Common myeloid progenitor, CD34-positive (primary cell): ENCODE data around the gene RNF168.
"Not testable (repeated sequence)": the region's sequence is repeated elsewhere in the genome, so short reads cannot be mapped to it uniquely, and the experiment has no call there.

Source experiments
- CTCF ChIA-PET: fragments of 350-600 bp; sonication (Branson Sonifier 250); formaldehyde crosslinking; loops from one replicate; lab custom pipeline; 2021; ENCODE audit warnings: antibody characterized with exemption; lab: Charles Lee
- POLR2A ChIA-PET: fragments of 350-600 bp; sonication (Branson Sonifier 250); formaldehyde crosslinking; loops from one replicate; lab custom pipeline; 2021; ENCODE audit warnings: antibody characterized with exemption; lab: Charles Lee
- DNase-seq, 3 donors: peaks; one replicate each; pipeline versions ENCODE4 v3.0.0 to v3.0.0-alpha.2; 2013
- H3K27ac ChIP-seq, 2 experiments: 1 replicate in 1 of 2; 2 replicates in 1 of 2; pipeline ENCODE4 v1.7.0; 2013; ENCODE audit warnings: inconsistent platforms in 2 of 2, low read length in 2 of 2, mild to moderate bottlenecking in 2 of 2, low read depth in 1 of 2, moderate library complexity in 1 of 2; ENCODE audit not compliant: severe bottlenecking in 2 of 2, insufficient read depth in 1 of 2, poor library complexity in 1 of 2
- H3K27me3 ChIP-seq, 5 experiments: replicated peaks in 2 of 5; 1 replicate in 3 of 5; 2 replicates in 2 of 5; pipeline versions ENCODE4 v1.6.1 to v1.7.0; 2013; ENCODE audit warnings: low read length in 4 of 5, mild to moderate bottlenecking in 2 of 5, moderate library complexity in 2 of 5, inconsistent platforms in 1 of 5; ENCODE audit not compliant: insufficient read depth in 5 of 5, control insufficient read depth in 4 of 5
- H3K36me3 ChIP-seq, 4 experiments: 1 replicate in 2 of 4; 2 replicates in 2 of 4; pipeline versions ENCODE4 v1.6.1 to v1.7.0; 2013; ENCODE audit warnings: low read length in 3 of 4, control low read depth in 1 of 4, mild to moderate bottlenecking in 1 of 4; ENCODE audit not compliant: control insufficient read depth in 4 of 4, insufficient read depth in 4 of 4
- H3K4me1 ChIP-seq, 4 experiments: 1 replicate in 3 of 4; 2 replicates in 1 of 4; pipeline versions ENCODE4 v1.6.1 to v1.7.1; 2013; ENCODE audit warnings: low read length in 3 of 4, mild to moderate bottlenecking in 3 of 4, control low read depth in 1 of 4, inconsistent platforms in 1 of 4, moderate library complexity in 1 of 4; ENCODE audit not compliant: control insufficient read depth in 4 of 4, insufficient read depth in 4 of 4; ENCODE audit errors: control extremely low read depth in 1 of 4
- H3K4me3 ChIP-seq, 7 experiments: 1 replicate in 4 of 7; 2 replicates in 3 of 7; pipeline versions ENCODE4 v1.5.1 to v1.7.0; 2013; ENCODE audit warnings: mild to moderate bottlenecking in 7 of 7, low read length in 6 of 7, moderate library complexity in 6 of 7, inconsistent platforms in 2 of 7, low read depth in 2 of 7, control low read depth in 1 of 7; ENCODE audit not compliant: insufficient read depth in 4 of 7, control insufficient read depth in 1 of 7; ENCODE audit errors: extremely low read depth in 1 of 7
- H3K9me3 ChIP-seq, 5 experiments: 1 replicate in 4 of 5; 2 replicates in 1 of 5; pipeline versions ENCODE4 v1.6.1 to v1.7.1; 2013; ENCODE audit warnings: low read length in 4 of 5, mild to moderate bottlenecking in 2 of 5, inconsistent platforms in 1 of 5, low read depth in 1 of 5, moderate library complexity in 1 of 5; ENCODE audit not compliant: control insufficient read depth in 4 of 5, insufficient read depth in 2 of 5; ENCODE audit errors: control extremely low read depth in 1 of 5
- WGBS: methylation state at CpG from one replicate; pipeline ENCODE4 v1.1.5; 2013; ENCODE audit not compliant: insufficient coverage; 5-methylcytosine and 5-hydroxymethylcytosine counted together

The RNF168 gene

DNA sequence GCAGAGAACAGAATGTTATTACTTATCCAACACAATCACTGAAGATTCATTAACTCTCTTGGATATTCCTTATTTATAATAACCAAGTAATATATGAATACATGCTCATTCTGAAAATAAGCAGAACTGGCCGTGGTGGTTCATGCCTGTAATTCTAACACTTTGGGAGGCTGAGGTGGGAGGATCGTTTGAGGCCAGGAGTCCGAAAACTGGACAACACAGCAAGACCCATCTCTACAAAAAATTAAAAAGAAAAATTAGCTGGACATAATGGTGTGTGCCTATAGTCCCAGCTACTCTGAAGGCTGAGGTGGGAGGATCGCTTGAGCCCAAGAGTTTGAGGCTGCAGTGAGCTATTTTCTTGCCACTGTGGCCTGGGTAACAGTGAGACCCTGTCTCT is 25.9 kb downstream of the RNF168 start:
- Histone ChIP-seq H3K36me3 (peaks cover 14 to 70% (median 35%) of the 10 kb centered on the region in 4 experiments), H3K9me3 (no peaks in the 10 kb centered on the region), H3K27me3 (no peaks in the 10 kb centered on the region), H3K27ac (no peak overlapping the region), H3K4me1 (no peaks in the 10 kb centered on the region), H3K4me3 (no peak overlapping the region)
- ChIA-PET POLR2A (interaction anchor here (1.5 kb wide), 1 partner anchor 20 kb away, joined by 3 read pairs; no protein-coding TSS in a partner anchor), CTCF (interaction anchor here (1.1 to 2.2 kb wide), 2 partner anchors 9 to 14 kb away, joined by 3 to 9 read pairs; no protein-coding TSS in a partner anchor)
- DNase-seq, result no peak
- 100% methylated on average over 1 of the region's 4 CpGs for WGBS

DNA sequence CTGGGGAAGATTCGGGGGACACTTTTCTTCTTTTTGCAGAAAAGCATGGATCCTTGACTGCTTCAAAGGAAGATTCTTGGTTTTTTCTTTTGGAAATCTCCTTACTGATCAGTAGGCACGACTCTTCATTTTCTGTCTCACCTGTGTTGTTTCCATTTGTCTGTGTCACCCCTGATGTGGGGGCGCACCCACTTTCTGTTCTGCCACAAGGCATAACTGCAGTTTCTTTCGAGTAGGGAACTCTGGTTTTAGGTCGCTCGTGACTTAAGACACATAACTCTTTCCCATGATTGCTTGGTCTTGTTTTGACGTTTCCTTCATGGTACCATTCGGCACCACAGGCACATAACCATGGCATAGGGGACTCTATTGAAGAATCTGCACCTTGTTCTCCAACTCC is 31.3 kb downstream of the RNF168 start:
- ChIA-PET CTCF (no interaction called here), POLR2A (no interaction called here)
- no peaks in the 10 kb centered on the region for H3K27me3 ChIP-seq
- H3K27ac ChIP-seq, result no peak overlapping the region
- no peak for DNase-seq
- no peaks in the 10 kb centered on the region for H3K4me1 ChIP-seq
- H3K36me3 ChIP-seq, result peaks cover 19 to 63% (median 39%) of the 10 kb centered on the region in 4 experiments
- H3K9me3 ChIP-seq, result no peaks in the 10 kb centered on the region
- no peak overlapping the region for H3K4me3 ChIP-seq
- WGBS, result 96% methylated on average over 7 of the region's 8 CpGs

DNA sequence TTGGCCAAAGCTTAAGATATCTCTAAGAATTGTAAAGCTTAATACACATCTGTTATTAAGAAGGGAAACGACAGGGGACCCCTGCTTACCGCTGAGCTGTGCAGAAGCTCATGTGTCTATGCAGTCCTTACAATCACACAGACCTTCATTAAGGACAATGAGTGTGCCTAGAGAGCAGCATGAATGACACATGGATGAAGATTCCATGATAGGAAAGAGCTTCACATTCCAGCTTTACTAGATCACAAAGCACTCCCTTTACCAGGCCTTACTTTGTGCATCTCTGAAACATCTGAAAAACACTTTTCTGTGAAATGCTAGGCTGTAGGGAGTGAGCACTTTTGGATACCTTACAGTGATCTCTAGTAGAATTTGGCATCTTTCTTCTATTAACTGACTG is 32.0 kb downstream of the RNF168 start:
- Histone ChIP-seq H3K4me1 (no peaks in the 10 kb centered on the region), H3K27ac (no peak overlapping the region), H3K9me3 (no peaks in the 10 kb centered on the region), H3K27me3 (no peaks in the 10 kb centered on the region), H3K36me3 (peaks cover 17 to 57% (median 37%) of the 10 kb centered on the region in 4 experiments), H3K4me3 (no peak overlapping the region)
- ChIA-PET POLR2A (no interaction called here), CTCF (interaction anchor here (0.6 to 1.0 kb wide), 3 partner anchors 18 to 39 kb away, joined by 3 to 4 read pairs (median 3); partner anchors contain the start of gene UBXN7)
- WGBS, result no CpG with 5 or more reads among the region's 2 CpGs
- no peak for DNase-seq

DNA sequence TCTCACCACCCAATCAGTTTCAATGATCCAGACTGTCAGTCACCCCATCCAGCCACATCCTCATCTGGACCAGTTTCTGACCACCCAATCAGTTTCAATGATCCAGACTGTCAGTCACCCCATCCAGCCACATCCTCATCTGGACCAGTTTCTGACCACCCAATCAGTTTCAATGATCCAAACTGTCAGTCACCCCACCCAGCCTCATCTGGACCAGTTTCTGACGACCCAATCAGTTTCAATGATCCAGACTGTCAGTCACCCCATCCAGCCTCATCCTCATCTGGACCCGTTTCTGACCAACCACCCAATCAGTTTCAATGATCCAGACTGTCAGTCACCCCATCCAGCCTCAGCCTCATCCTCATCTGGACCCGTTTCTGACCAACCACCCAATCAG is 33.4 kb downstream of the RNF168 start:
- H3K27ac ChIP-seq, H3K27me3 ChIP-seq, DNase-seq, H3K4me1 ChIP-seq, H3K9me3 ChIP-seq, H3K4me3 ChIP-seq: not testable (repeated sequence)
- H3K36me3 ChIP-seq, result peaks cover 17 to 55% (median 36%) of the 10 kb centered on the region in 4 experiments
- 95% methylated on average over 2 of the region's 3 CpGs for WGBS
- CTCF ChIA-PET, result interaction anchor here (1.5 kb wide), 1 partner anchor 11 kb away, joined by 3 read pairs; no protein-coding TSS in a partner anchor
- POLR2A ChIA-PET, result interaction anchor here (0.6 kb wide), 1 partner anchor 13 kb away, joined by 4 read pairs; no protein-coding TSS in a partner anchor

DNA sequence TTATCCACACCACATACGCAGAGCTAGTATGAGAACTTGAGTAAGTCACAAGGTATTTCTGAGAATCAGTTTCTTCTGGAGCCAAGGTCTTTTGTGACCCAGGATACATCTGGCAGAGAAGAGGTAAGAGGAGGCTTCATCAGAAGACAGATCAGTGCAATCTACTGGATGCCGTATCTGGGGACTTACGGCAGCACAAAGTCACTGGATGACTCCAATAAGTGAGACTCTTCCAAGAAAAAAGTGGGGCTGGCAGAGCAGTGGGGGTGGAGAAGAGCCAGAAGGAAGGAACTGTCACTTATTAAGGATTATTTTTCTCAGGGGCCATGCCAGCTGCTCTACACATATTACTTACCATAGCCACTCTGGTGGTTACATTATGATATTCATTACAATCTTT is 39.8 kb downstream of the RNF168 start:
- POLR2A ChIA-PET, result no interaction called here
- Histone ChIP-seq H3K27ac (no peak overlapping the region), H3K4me1 (no peaks in the 10 kb centered on the region), H3K4me3 (no peak overlapping the region), H3K27me3 (no peaks in the 10 kb centered on the region), H3K36me3 (peaks cover 0 to 9% (median 6%) of the 10 kb centered on the region in 4 experiments), H3K9me3 (no peaks in the 10 kb centered on the region)
- DNase-seq, result no peak
- CTCF ChIA-PET, result interaction anchor here (1.4 kb wide), 1 partner anchor 14 kb away, joined by 3 read pairs; no protein-coding TSS in a partner anchor
- WGBS, result 100% methylated on average over 2 of the region's 3 CpGs

DNA sequence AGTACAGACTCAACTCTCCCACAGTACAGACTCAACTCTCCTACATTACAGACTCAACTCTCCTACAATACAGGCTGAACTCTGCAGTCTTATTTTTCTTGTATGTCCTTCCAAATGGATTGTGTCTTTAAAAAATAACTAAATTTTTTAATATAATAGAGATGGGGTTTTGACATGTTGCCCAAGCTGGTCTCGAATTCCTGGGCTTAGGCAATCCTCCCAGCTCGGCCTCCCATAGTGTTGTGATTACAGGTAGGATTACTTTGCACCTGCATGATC is 40.2 kb downstream of the RNF168 start:
- ChIA-PET CTCF (interaction anchor here (1.4 kb wide), 1 partner anchor 14 kb away, joined by 3 read pairs; no protein-coding TSS in a partner anchor), POLR2A (no interaction called here)
- Histone ChIP-seq H3K27ac (no peak overlapping the region), H3K36me3 (peaks cover 0 to 7% (median 4%) of the 10 kb centered on the region in 4 experiments), H3K4me1 (no peaks in the 10 kb centered on the region), H3K9me3 (no peaks in the 10 kb centered on the region), H3K27me3 (no peaks in the 10 kb centered on the region), H3K4me3 (no peak overlapping the region)
- WGBS, result no CpG with 5 or more reads among the region's 2 CpGs
- DNase-seq, result no peak

DNA sequence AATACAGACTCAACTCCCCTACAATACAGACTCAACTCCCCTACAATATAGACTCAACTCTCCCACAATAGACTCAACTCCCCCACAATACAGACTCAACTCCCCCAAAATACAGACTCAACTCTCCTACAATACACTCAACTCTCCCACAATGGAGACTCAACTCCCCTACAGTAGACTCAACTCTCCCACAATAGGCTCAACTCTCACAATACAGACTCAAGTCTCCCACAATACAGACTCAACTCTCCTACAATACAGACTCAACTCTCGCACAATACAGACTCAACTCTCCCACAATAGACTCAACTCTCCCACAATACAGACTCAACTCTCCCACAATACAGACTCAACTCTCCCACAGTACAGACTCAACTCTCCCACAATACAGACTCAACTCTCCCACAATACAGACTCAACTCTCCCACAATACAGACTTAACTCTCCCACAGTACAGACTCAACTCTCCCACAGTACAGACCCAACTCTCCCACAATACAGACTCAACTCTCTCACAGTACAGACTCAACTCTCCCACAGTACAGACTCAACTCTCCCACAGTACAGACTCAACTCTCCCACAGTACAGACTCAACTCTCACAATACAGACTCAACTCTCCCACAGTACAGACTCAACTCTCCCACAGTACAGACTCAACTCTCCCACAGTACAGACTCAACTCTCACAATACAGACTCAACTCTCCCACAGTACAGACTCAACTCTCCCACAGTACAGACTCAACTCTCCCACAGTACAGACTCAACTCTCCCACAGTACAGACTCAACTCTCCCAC is 40.7 kb downstream of the RNF168 start:
- CTCF ChIA-PET, H3K4me1 ChIP-seq, H3K36me3 ChIP-seq, DNase-seq, H3K9me3 ChIP-seq, H3K27ac ChIP-seq, POLR2A ChIA-PET, H3K27me3 ChIP-seq, H3K4me3 ChIP-seq: not testable (repeated sequence)
- WGBS, result 100% methylated on average over 1 of the region's 1 CpG
